SK-N-SH (cell line): Measurements from ENCODE around the gene MAML3. TPM values are rescaled to one million over a fixed set of nuclear protein-coding genes. Genes with fewer than 3 reads are reported as not detected.

Source experiments
- CTCF ChIA-PET: fragments of 300-600, 350-600 bp; formaldehyde crosslinking; extraction: SDS; loops from one replicate; lab custom pipeline; 2021; lab: Yijun Ruan, JAX
- POLR2A ChIA-PET: fragments of 350-600 bp; sonication (Branson Sonifier 250); formaldehyde crosslinking; extraction: SDS; loops from one replicate; lab custom pipeline; 2020; ENCODE audit warnings: antibody characterized with exemption, inconsistent platforms; lab: Yijun Ruan, JAX
- DNase-seq: peaks from one replicate; pipeline ENCODE4 v3.0.0; 2012
- H2AFZ ChIP-seq: fragments of 200-600 bp; sonication (generic); 2 replicates; pipeline ENCODE4 v1.8.1; 2016; ENCODE audit warnings: antibody characterized with exemption, mild to moderate bottlenecking, low read depth
- H3F3A ChIP-seq: fragments of 200-600 bp; sonication (generic); replicated peaks from 2 replicates; pipeline ENCODE3; 2016; ENCODE audit warnings: antibody characterized with exemption, mild to moderate bottlenecking; ENCODE audit not compliant: insufficient read depth
- H3K27ac ChIP-seq, 2 experiments: fragments of 200-500 bp in 1 of 2; fragments of 200-600 bp in 1 of 2; sonication (Bioruptor generic) in 1 of 2; sonication (generic), shearing (Covaris generic) in 1 of 2; 2 replicates each; pipeline versions ENCODE4 v1.5.1 to v1.6.1; 2014 to 2016; ENCODE audit warnings: low read depth in 2 of 2, inconsistent platforms in 1 of 2, low read length in 1 of 2, mild to moderate bottlenecking in 1 of 2, mixed read lengths in 1 of 2
- H3K27me3 ChIP-seq: fragments of 200-600 bp; sonication (generic), shearing (Covaris generic); 2 replicates; pipeline ENCODE4 v1.6.1; 2016; ENCODE audit warnings: mixed run types; ENCODE audit not compliant: insufficient read depth
- H3K36me3 ChIP-seq, 2 experiments: fragments of 200-500 bp in 1 of 2; fragments of 200-600 bp in 1 of 2; sonication (Bioruptor generic) in 1 of 2; sonication (generic) in 1 of 2; replicated peaks in 1 of 2; 2 replicates each; pipeline versions ENCODE3 to v1.5.1; 2014 to 2016; ENCODE audit warnings: low read length in 1 of 2, mild to moderate bottlenecking in 1 of 2; ENCODE audit not compliant: insufficient read depth in 2 of 2, control insufficient read depth in 1 of 2
- H3K4me1 ChIP-seq, 2 experiments: fragments of 200-500 bp in 1 of 2; fragments of 200-600 bp in 1 of 2; sonication (Bioruptor generic) in 1 of 2; sonication (generic), shearing (Covaris generic) in 1 of 2; 2 replicates each; pipeline versions ENCODE4 v1.5.1 to v1.6.1; 2014 to 2016; ENCODE audit warnings: low read depth in 1 of 2, low read length in 1 of 2, mixed run types in 1 of 2; ENCODE audit not compliant: insufficient read depth in 2 of 2, control insufficient read depth in 1 of 2
- H3K4me2 ChIP-seq: fragments of 200-600 bp; sonication (generic), shearing (Covaris generic); 2 replicates; pipeline ENCODE4 v1.6.1; 2017; ENCODE audit warnings: mixed run types
- H3K4me3 ChIP-seq, 2 experiments: fragments of 200-500 bp in 1 of 2; fragments of 200-600 bp in 1 of 2; sonication (Bioruptor generic) in 1 of 2; sonication (generic), shearing (Covaris generic) in 1 of 2; 2 replicates each; pipeline versions ENCODE4 v1.5.1 to v1.8.1; 2014 to 2016; ENCODE audit warnings: low read depth in 2 of 2, inconsistent platforms in 1 of 2, low read length in 1 of 2, mild to moderate bottlenecking in 1 of 2, mixed read lengths in 1 of 2, moderate library complexity in 1 of 2
- H3K79me2 ChIP-seq: fragments of 200-600 bp; sonication (generic); 2 replicates; pipeline ENCODE4 v1.8.1; 2017; ENCODE audit warnings: mild to moderate bottlenecking; ENCODE audit not compliant: insufficient read depth
- H3K9ac ChIP-seq: fragments of 200-600 bp; sonication (generic); 2 replicates; pipeline ENCODE4 v1.6.1; 2017; ENCODE audit warnings: mixed run types
- H3K9me2 ChIP-seq: fragments of 200-600 bp; sonication (generic); 2 replicates; pipeline ENCODE4 v1.6.1; 2017; ENCODE audit warnings: mixed run types
- H3K9me3 ChIP-seq: fragments of 200-600 bp; sonication (generic); 2 replicates; pipeline ENCODE4 v1.6.1; 2017; ENCODE audit warnings: mixed run types, mild to moderate bottlenecking, moderate library complexity
- H4K20me1 ChIP-seq: fragments of 200-600 bp; sonication (generic); 2 replicates; pipeline ENCODE4 v1.6.1; 2017; ENCODE audit warnings: mild to moderate bottlenecking, mixed run types; ENCODE audit not compliant: insufficient read depth
- EP300 ChIP-seq, 2 experiments: IDR thresholded peaks; 2 replicates each; pipeline versions ENCODE4 v1.4.0 to v1.6.1; 2012; ENCODE audit warnings: borderline replicate concordance in 1 of 2, low read depth in 1 of 2, low read length in 1 of 2
- EZH2phosphoT487 ChIP-seq: fragments of 200-600 bp; sonication (generic); IDR thresholded peaks from 2 replicates; pipeline ENCODE4 v1.6.1; 2017; ENCODE audit warnings: low read depth, mixed run types, mild to moderate bottlenecking, antibody characterized with exemption, moderate library complexity, borderline replicate concordance
- FOSL2 ChIP-seq: IDR thresholded peaks from 2 replicates; pipeline ENCODE4 v1.4.0; 2012; ENCODE audit warnings: low read depth, mild to moderate bottlenecking, moderate library complexity, borderline replicate concordance
- FOXJ3 ChIP-seq: sonication (generic); formaldehyde crosslinking; IDR thresholded peaks from 2 replicates; pipeline ENCODE4 v1.5.1; 2020; ENCODE audit warnings: mild to moderate bottlenecking, missing genetic modification reagents
- FOXM1 ChIP-seq: IDR thresholded peaks from 2 replicates; pipeline ENCODE4 v1.4.0; 2012; ENCODE audit warnings: low read depth, mild to moderate bottlenecking
- GABPA ChIP-seq: IDR thresholded peaks from 2 replicates; pipeline ENCODE4 v1.4.0; 2012; ENCODE audit warnings: low read depth, mild to moderate bottlenecking
- JUND ChIP-seq: IDR thresholded peaks from 2 replicates; pipeline ENCODE4 v1.4.0; 2012
- MEF2A ChIP-seq: IDR thresholded peaks from 2 replicates; pipeline ENCODE4 v1.4.0; 2012; ENCODE audit warnings: low read depth, borderline replicate concordance
- MXI1 ChIP-seq: IDR thresholded peaks from 2 replicates; pipeline ENCODE4 v1.6.1; 2012; ENCODE audit warnings: mild to moderate bottlenecking, low read depth, low read length, improper control_type of control experiment
- POLR2AphosphoS5 ChIP-seq: IDR thresholded peaks from 2 replicates; pipeline ENCODE4 v1.6.1; 2012; ENCODE audit warnings: low read depth, low read length
- RAD21 ChIP-seq: IDR thresholded peaks from 2 replicates; pipeline ENCODE4 v1.6.1; 2012; ENCODE audit warnings: mild to moderate bottlenecking, low read length
- RCOR1 ChIP-seq: fragments of 150-350 bp; IDR thresholded peaks from 2 replicates; pipeline ENCODE4 v1.6.1; 2017; ENCODE audit warnings: antibody characterized with exemption, low read length
- RFX5 ChIP-seq: IDR thresholded peaks from 2 replicates; pipeline ENCODE4 v1.6.1; 2012; ENCODE audit warnings: mild to moderate bottlenecking, improper control_type of control experiment, low read length
- RXRA ChIP-seq: IDR thresholded peaks from 2 replicates; pipeline ENCODE4 v1.4.0; 2012; ENCODE audit warnings: low read depth, mild to moderate bottlenecking, borderline replicate concordance
- SIN3A ChIP-seq: IDR thresholded peaks from 2 replicates; pipeline ENCODE4 v1.6.1; 2012; ENCODE audit warnings: low read depth, mild to moderate bottlenecking, low read length, moderate library complexity, borderline replicate concordance
- SMC3 ChIP-seq: IDR thresholded peaks from 2 replicates; pipeline ENCODE4 v1.6.1; 2012; ENCODE audit warnings: low read depth, low read length, improper control_type of control experiment
- TAF1 ChIP-seq: IDR thresholded peaks from 2 replicates; pipeline ENCODE4 v1.6.1; 2012; ENCODE audit warnings: low read depth, mild to moderate bottlenecking, low read length, moderate library complexity, borderline replicate concordance
- TCF12 ChIP-seq: IDR thresholded peaks from 2 replicates; pipeline ENCODE4 v1.4.0; 2012
- TEAD4 ChIP-seq: IDR thresholded peaks from 2 replicates; pipeline ENCODE4 v1.4.0; 2012; ENCODE audit warnings: mild to moderate bottlenecking, borderline replicate concordance; ENCODE audit not compliant: insufficient read depth
- WGBS: methylation state at CpG from one replicate; pipeline ENCODE4 v1.1.6; 2017; ENCODE audit warnings: low lambda C conversion rate; 5-methylcytosine and 5-hydroxymethylcytosine counted together
- polyA plus RNA-seq, 3 experiments: library from polyadenylated mRNA; depleted of rRNA; stranded (reverse); fragments of >200 nt; gene quantifications; 2 replicates each; pipeline ENCODE4 v1.2.3, GENCODE V29; 2012
- TF ChIP-seq, protein P1 (sequence below): IDR thresholded peaks from 2 replicates; pipeline ENCODE4 v1.4.0; 2012; ENCODE audit warnings: low read depth, borderline replicate concordance
- TF ChIP-seq, protein P2 (sequence below): fragments of 150-350 bp; IDR thresholded peaks from 2 replicates; pipeline ENCODE4 v1.6.1; 2017; ENCODE audit warnings: antibody characterized with exemption, low read length, low read depth, borderline replicate concordance
- TF ChIP-seq, protein P3 (sequence below): IDR thresholded peaks from 2 replicates; pipeline ENCODE4; 2012
- TF ChIP-seq, protein P4 (sequence below): IDR thresholded peaks from 2 replicates; pipeline ENCODE4 v1.4.0; 2012; ENCODE audit warnings: low read depth, borderline replicate concordance

The MAML3 gene
- polyA plus RNA-seq, 1 of the 3 experiments (the other 2 are of a cell fraction): 5.3 TPM

DNA sequence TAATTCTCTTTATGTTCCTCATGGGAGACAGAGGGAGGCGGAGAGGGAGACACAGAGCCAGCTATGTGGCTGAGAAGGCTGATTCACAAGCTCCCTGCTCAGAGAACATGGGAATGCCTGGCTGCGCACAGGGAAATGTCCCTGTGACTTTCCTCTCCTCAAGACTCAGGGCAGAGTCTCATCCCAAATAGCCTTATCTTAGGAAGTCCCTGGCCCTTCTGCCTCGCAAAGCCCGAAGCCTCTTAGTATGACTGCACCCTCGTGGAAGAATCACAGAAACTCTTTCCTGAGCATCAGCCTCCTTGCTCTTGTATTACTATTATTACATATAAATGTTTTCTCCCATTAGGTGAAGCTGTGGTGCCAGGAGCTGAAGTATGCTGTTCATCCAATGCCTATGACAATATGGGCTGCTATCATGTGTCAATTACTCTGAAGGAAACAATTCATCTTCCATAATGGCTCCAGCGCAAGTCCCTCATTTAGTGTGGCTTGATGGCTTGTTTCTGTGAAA, 257.8 kb downstream of the MAML3 start:
- Histone ChIP-seq H4K20me1 (no peaks in the 10 kb centered on the region), H3K9me2 (no peaks in the 10 kb centered on the region), H3K4me2 (no peak overlapping the region), H3K4me1 (peaks cover 3 to 32% of the 10 kb centered on the region in 2 experiments; a peak in 3 of 4 replicates), H3K27me3 (no peaks in the 10 kb centered on the region), H3K27ac (peak overlapping the region in 1 of 2 experiments; percentile 59; a peak in 2 of 4 replicates), H3K4me3 (no peak overlapping the region), H3K9me3 (no peaks in the 10 kb centered on the region), H3K36me3 (no peaks in the 10 kb centered on the region), H3K9ac (no peak overlapping the region), H2AFZ (no peak overlapping the region), H3K79me2 (no peaks in the 10 kb centered on the region), H3F3A (peaks cover 1% of the 10 kb centered on the region)
- WGBS: 89% methylated on average over 6 of the region's 6 CpGs
- no peak for DNase-seq
- ChIA-PET POLR2A (no interaction called here), CTCF (no interaction called here)
- TF ChIP-seq TCF12 (no peak), SIN3A (no peak), MEF2A (no peak), RXRA (no peak), FOXM1 (no peak), SMC3 (no peak), FOXJ3 (CRISPR knock-in tag) (no peak), GABPA (no peak), JUND (no peak), TEAD4 (no peak), POLR2AphosphoS5 (no peak), FOSL2 (no peak), RAD21 (no peak), EP300 (IDR thresholded peaks at IDR 0.05; ENCODE audit: borderline replicate concordance in 1 of 2, low read depth in 1 of 2, low read length in 1 of 2) (no peak), RCOR1 (no peak), EZH2phosphoT487 (no peak)
- TF ChIP-seq, protein P1, sequence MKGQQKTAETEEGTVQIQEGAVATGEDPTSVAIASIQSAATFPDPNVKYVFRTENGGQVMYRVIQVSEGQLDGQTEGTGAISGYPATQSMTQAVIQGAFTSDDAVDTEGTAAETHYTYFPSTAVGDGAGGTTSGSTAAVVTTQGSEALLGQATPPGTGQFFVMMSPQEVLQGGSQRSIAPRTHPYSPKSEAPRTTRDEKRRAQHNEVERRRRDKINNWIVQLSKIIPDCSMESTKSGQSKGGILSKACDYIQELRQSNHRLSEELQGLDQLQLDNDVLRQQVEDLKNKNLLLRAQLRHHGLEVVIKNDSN: no peak
- TF ChIP-seq, protein P2, sequence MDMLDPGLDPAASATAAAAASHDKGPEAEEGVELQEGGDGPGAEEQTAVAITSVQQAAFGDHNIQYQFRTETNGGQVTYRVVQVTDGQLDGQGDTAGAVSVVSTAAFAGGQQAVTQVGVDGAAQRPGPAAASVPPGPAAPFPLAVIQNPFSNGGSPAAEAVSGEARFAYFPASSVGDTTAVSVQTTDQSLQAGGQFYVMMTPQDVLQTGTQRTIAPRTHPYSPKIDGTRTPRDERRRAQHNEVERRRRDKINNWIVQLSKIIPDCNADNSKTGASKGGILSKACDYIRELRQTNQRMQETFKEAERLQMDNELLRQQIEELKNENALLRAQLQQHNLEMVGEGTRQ: no peak

DNA sequence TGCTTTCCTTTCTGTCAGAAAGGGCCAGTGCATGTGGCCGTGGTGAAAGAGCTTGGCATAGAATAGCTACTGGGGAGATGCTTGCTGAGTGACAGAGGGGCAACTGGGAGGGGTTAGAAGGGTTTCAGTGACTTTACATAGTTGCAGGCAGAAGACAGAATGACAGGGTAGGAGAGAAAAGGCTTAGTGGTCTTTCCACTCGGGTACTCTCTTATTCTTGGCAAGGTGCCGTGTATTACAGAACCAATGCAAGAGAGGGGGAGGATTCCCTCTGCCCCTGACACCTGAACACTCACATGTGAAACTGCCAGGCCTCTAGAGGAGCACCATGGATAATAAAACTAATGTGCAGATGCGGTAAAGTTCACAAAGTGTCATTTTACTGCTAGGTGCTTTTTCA, 260.2 kb downstream of the MAML3 start:
- peaks cover 10% of the 10 kb centered on the region for H3F3A ChIP-seq
- H3K4me2 ChIP-seq: no peak overlapping the region
- H3K9me3 ChIP-seq: no peaks in the 10 kb centered on the region
- no peaks in the 10 kb centered on the region for H3K27me3 ChIP-seq
- peak overlapping the region in 1 of 2 experiments; percentile 53; a peak in 2 of 4 replicates for H3K27ac ChIP-seq
- ChIA-PET CTCF (interaction anchor here (0.9 to 1.4 kb wide), 2 partner anchors 98 to 158 kb away, joined by 3 read pairs; no protein-coding TSS in a partner anchor), POLR2A (no interaction called here)
- H3K4me1 ChIP-seq: peaks cover 22 to 37% of the 10 kb centered on the region in 2 experiments
- no peak overlapping the region for H2AFZ ChIP-seq
- DNase-seq: no peak
- no peaks in the 10 kb centered on the region for H3K36me3 ChIP-seq
- H3K9ac ChIP-seq: no peak overlapping the region
- no peak overlapping the region for H3K4me3 ChIP-seq
- no peaks in the 10 kb centered on the region for H3K79me2 ChIP-seq
- H4K20me1 ChIP-seq: no peaks in the 10 kb centered on the region
- H3K9me2 ChIP-seq: no peaks in the 10 kb centered on the region
- 97% methylated on average over 4 of the region's 4 CpGs for WGBS
- TF ChIP-seq, protein P3, sequence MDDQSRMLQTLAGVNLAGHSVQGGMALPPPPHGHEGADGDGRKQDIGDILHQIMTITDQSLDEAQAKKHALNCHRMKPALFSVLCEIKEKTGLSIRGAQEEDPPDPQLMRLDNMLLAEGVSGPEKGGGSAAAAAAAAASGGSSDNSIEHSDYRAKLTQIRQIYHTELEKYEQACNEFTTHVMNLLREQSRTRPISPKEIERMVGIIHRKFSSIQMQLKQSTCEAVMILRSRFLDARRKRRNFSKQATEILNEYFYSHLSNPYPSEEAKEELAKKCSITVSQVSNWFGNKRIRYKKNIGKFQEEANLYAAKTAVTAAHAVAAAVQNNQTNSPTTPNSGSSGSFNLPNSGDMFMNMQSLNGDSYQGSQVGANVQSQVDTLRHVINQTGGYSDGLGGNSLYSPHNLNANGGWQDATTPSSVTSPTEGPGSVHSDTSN: no peak
- TF ChIP-seq, protein P4, sequence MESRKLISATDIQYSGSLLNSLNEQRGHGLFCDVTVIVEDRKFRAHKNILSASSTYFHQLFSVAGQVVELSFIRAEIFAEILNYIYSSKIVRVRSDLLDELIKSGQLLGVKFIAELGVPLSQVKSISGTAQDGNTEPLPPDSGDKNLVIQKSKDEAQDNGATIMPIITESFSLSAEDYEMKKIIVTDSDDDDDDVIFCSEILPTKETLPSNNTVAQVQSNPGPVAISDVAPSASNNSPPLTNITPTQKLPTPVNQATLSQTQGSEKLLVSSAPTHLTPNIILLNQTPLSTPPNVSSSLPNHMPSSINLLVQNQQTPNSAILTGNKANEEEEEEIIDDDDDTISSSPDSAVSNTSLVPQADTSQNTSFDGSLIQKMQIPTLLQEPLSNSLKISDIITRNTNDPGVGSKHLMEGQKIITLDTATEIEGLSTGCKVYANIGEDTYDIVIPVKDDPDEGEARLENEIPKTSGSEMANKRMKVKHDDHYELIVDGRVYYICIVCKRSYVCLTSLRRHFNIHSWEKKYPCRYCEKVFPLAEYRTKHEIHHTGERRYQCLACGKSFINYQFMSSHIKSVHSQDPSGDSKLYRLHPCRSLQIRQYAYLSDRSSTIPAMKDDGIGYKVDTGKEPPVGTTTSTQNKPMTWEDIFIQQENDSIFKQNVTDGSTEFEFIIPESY: no peak
- TF ChIP-seq MXI1: no peak
- TF ChIP-seq TAF1: no peak
- no peak for TF ChIP-seq FOXM1
- TF ChIP-seq, protein P2: no peak
- no peak for TF ChIP-seq RFX5
- TF ChIP-seq EP300 (IDR thresholded peaks at IDR 0.05; ENCODE audit: borderline replicate concordance in 1 of 2, low read depth in 1 of 2, low read length in 1 of 2): no peak
